Mesenchymal stem cell (in vitro differentiated cells and primary cell): ENCODE results near the gene FAM222A.

Source experiments
- DNase-seq: peaks from one replicate; pipeline ENCODE4 v3.0.0-alpha.2; 2013
- H2AFZ ChIP-seq: one replicate; pipeline ENCODE4 v1.6.1; 2013; ENCODE audit warnings: low read depth, mild to moderate bottlenecking, control low read depth, inconsistent platforms, low read length, moderate library complexity
- H2AK5ac ChIP-seq: 2 replicates; pipeline ENCODE4 v1.6.1; 2013; ENCODE audit warnings: low read length, moderate library complexity, mild to moderate bottlenecking, inconsistent platforms; ENCODE audit not compliant: severe bottlenecking
- H2BK120ac ChIP-seq: one replicate; pipeline ENCODE4 v1.6.1; 2013; ENCODE audit warnings: low read depth, mild to moderate bottlenecking, inconsistent platforms, low read length, moderate library complexity
- H2BK12ac ChIP-seq, 2 experiments: one replicate each; pipeline ENCODE4 v1.6.1; 2013; ENCODE audit warnings: inconsistent platforms in 2 of 2, low read length in 2 of 2, mild to moderate bottlenecking in 2 of 2, moderate library complexity in 2 of 2, control low read depth in 1 of 2
- H2BK15ac ChIP-seq: one replicate; pipeline ENCODE4 v1.6.1; 2013; ENCODE audit warnings: mild to moderate bottlenecking, low read depth, inconsistent platforms; ENCODE audit not compliant: poor library complexity, severe bottlenecking
- H2BK5ac ChIP-seq: 2 replicates; pipeline ENCODE4 v1.6.1; 2013; ENCODE audit warnings: low read depth, mild to moderate bottlenecking, low read length, control low read depth, inconsistent platforms; ENCODE audit not compliant: poor library complexity, severe bottlenecking
- H3K14ac ChIP-seq, 2 experiments: one replicate each; pipeline ENCODE4 v1.6.1; 2013; ENCODE audit warnings: inconsistent platforms in 2 of 2, low read length in 2 of 2, control low read depth in 1 of 2, mild to moderate bottlenecking in 1 of 2, moderate library complexity in 1 of 2
- H3K18ac ChIP-seq, 2 experiments: one replicate each; pipeline ENCODE4 v1.6.1; 2013; ENCODE audit warnings: inconsistent platforms in 2 of 2, low read length in 2 of 2, control low read depth in 1 of 2, low read depth in 1 of 2, mild to moderate bottlenecking in 1 of 2
- H3K23ac ChIP-seq, 2 experiments: one replicate each; pipeline ENCODE4 v1.6.1; 2013; ENCODE audit warnings: inconsistent platforms in 2 of 2, low read length in 2 of 2, mild to moderate bottlenecking in 2 of 2, moderate library complexity in 2 of 2, control low read depth in 1 of 2
- H3K27ac ChIP-seq: 2 replicates; pipeline ENCODE4 v1.5.1; 2013; ENCODE audit warnings: mild to moderate bottlenecking, moderate library complexity, low read length, control low read depth, inconsistent platforms; ENCODE audit not compliant: poor library complexity, severe bottlenecking
- H3K27me3 ChIP-seq, 2 experiments: 2 replicates each; pipeline versions ENCODE4 v1.6.1 to v1.7.0; 2013; ENCODE audit warnings: low read length in 2 of 2, mild to moderate bottlenecking in 2 of 2, moderate library complexity in 2 of 2, control low read depth in 1 of 2, inconsistent platforms in 1 of 2; ENCODE audit not compliant: control insufficient read depth in 1 of 2, insufficient read depth in 1 of 2
- H3K36me3 ChIP-seq, 2 experiments: 2 replicates each; pipeline versions ENCODE4 v1.6.1 to v1.7.0; 2013; ENCODE audit warnings: low read length in 2 of 2, control low read depth in 1 of 2, inconsistent platforms in 1 of 2, low read depth in 1 of 2, mild to moderate bottlenecking in 1 of 2; ENCODE audit not compliant: insufficient read depth in 2 of 2, control insufficient read depth in 1 of 2
- H3K4ac ChIP-seq, 2 experiments: one replicate each; pipeline ENCODE4 v1.6.1; 2013; ENCODE audit warnings: inconsistent platforms in 2 of 2, low read length in 2 of 2, mild to moderate bottlenecking in 2 of 2, moderate library complexity in 2 of 2, control low read depth in 1 of 2, low read depth in 1 of 2
- H3K4me1 ChIP-seq: 2 replicates; pipeline ENCODE4 v1.6.1; 2013; ENCODE audit warnings: low read depth, low read length, control low read depth; ENCODE audit not compliant: control insufficient read depth, insufficient read depth
- H3K4me2 ChIP-seq: 2 replicates; pipeline ENCODE4 v1.6.1; 2013; ENCODE audit warnings: low read length, mild to moderate bottlenecking, inconsistent platforms; ENCODE audit not compliant: poor library complexity, severe bottlenecking
- H3K4me3 ChIP-seq, 2 experiments: 2 replicates each; pipeline versions ENCODE4 v1.5.1 to v1.7.0; 2013; ENCODE audit warnings: low read length in 2 of 2, mild to moderate bottlenecking in 2 of 2, control low read depth in 1 of 2, low read depth in 1 of 2; ENCODE audit not compliant: insufficient read depth in 1 of 2
- H3K79me1 ChIP-seq: replicated peaks from 2 replicates; pipeline ENCODE4 v1.6.1; 2013; ENCODE audit warnings: mild to moderate bottlenecking, control low read depth, low read length, inconsistent platforms; ENCODE audit not compliant: poor library complexity, severe bottlenecking
- H3K9ac ChIP-seq: 2 replicates; pipeline ENCODE4 v1.7.0; 2013; ENCODE audit warnings: mild to moderate bottlenecking, low read length, moderate library complexity
- H3K9me3 ChIP-seq: 2 replicates; pipeline ENCODE4 v1.7.0; 2013; ENCODE audit warnings: mild to moderate bottlenecking, low read length; ENCODE audit not compliant: control insufficient read depth
- H4K8ac ChIP-seq: one replicate; pipeline ENCODE4 v1.6.1; 2013; ENCODE audit warnings: inconsistent platforms, mild to moderate bottlenecking, low read length, moderate library complexity
- H4K91ac ChIP-seq: one replicate; pipeline ENCODE4 v1.6.1; 2013; ENCODE audit warnings: mild to moderate bottlenecking, low read length, inconsistent platforms
- WGBS: methylation state at CpG from one replicate; pipeline ENCODE4 v1.1.7; 2013; ENCODE audit warnings: mixed read lengths; 5-methylcytosine and 5-hydroxymethylcytosine counted together

Gene FAM222A

GRCh38 chr12:109726106-109726497, 12.5 kb downstream of the FAM222A start:
- Histone ChIP-seq H3K79me1 (no peaks in the 10 kb centered on the region), H3K27me3 (peaks cover 29 to 72% of the 10 kb centered on the region in 2 experiments), H2BK5ac (no peak overlapping the region), H3K27ac (no peak overlapping the region), H3K9me3 (no peaks in the 10 kb centered on the region), H3K9ac (no peak overlapping the region), H2BK120ac (no peak overlapping the region), H2BK12ac (no peak overlapping the region), H4K8ac (no peak overlapping the region), H2AK5ac (no peak overlapping the region), H3K4me2 (no peak overlapping the region), H3K14ac (no peak overlapping the region), H4K91ac (no peak overlapping the region), H3K4me1 (no peaks in the 10 kb centered on the region), H2BK15ac (no peak overlapping the region), H2AFZ (no peak overlapping the region), H3K36me3 (no peaks in the 10 kb centered on the region), H3K18ac (no peak overlapping the region), H3K4ac (no peak overlapping the region), H3K23ac (no peak overlapping the region), H3K4me3 (no peak overlapping the region)
- no peak for DNase-seq
- 87% methylated on average over 1 of the region's 1 CpG for WGBS

- Histone ChIP-seq H3K9me3 (no peaks in the 10 kb centered on the region), H2AFZ (no peak overlapping the region), H3K27me3 (peaks cover 34 to 72% of the 10 kb centered on the region in 2 experiments), H3K23ac (no peak overlapping the region), H3K4me3 (no peak overlapping the region), H2AK5ac (no peak overlapping the region), H2BK5ac (no peak overlapping the region), H3K18ac (no peak overlapping the region), H3K4me1 (no peaks in the 10 kb centered on the region), H3K36me3 (no peaks in the 10 kb centered on the region), H3K4ac (no peak overlapping the region), H3K14ac (no peak overlapping the region), H3K79me1 (no peaks in the 10 kb centered on the region), H4K91ac (peak overlapping the region; percentile 41), H4K8ac (no peak overlapping the region), H2BK12ac (no peak overlapping the region), H3K27ac (no peak overlapping the region), H3K4me2 (no peak overlapping the region), H2BK120ac (no peak overlapping the region), H3K9ac (no peak overlapping the region), H2BK15ac (no peak overlapping the region)
- DNase-seq: no peak
- 84% methylated on average over 12 of the region's 12 CpGs for WGBS
Measured at GRCh38 chr12:109726511-109727038, 12.9 kb downstream of the FAM222A start.

GRCh38 chr12:109727039-109727723, 13.6 kb downstream of the FAM222A start:
- Histone ChIP-seq H3K4me1 (no peaks in the 10 kb centered on the region), H3K79me1 (no peaks in the 10 kb centered on the region), H3K4ac (no peak overlapping the region), H4K91ac (no peak overlapping the region), H3K27me3 (peaks cover 34 to 73% of the 10 kb centered on the region in 2 experiments), H2AFZ (no peak overlapping the region), H3K4me3 (peak overlapping the region in 1 of 2 experiments; percentile 0), H2BK15ac (no peak overlapping the region), H3K14ac (no peak overlapping the region), H2BK120ac (no peak overlapping the region), H3K36me3 (no peaks in the 10 kb centered on the region), H2BK5ac (no peak overlapping the region), H3K18ac (no peak overlapping the region), H3K23ac (no peak overlapping the region), H3K4me2 (no peak overlapping the region), H3K9ac (no peak overlapping the region), H2AK5ac (no peak overlapping the region), H3K27ac (no peak overlapping the region), H3K9me3 (no peaks in the 10 kb centered on the region), H4K8ac (no peak overlapping the region), H2BK12ac (no peak overlapping the region)
- 85% methylated on average over 18 of the region's 18 CpGs for WGBS
- DNase-seq: no peak

DNA sequence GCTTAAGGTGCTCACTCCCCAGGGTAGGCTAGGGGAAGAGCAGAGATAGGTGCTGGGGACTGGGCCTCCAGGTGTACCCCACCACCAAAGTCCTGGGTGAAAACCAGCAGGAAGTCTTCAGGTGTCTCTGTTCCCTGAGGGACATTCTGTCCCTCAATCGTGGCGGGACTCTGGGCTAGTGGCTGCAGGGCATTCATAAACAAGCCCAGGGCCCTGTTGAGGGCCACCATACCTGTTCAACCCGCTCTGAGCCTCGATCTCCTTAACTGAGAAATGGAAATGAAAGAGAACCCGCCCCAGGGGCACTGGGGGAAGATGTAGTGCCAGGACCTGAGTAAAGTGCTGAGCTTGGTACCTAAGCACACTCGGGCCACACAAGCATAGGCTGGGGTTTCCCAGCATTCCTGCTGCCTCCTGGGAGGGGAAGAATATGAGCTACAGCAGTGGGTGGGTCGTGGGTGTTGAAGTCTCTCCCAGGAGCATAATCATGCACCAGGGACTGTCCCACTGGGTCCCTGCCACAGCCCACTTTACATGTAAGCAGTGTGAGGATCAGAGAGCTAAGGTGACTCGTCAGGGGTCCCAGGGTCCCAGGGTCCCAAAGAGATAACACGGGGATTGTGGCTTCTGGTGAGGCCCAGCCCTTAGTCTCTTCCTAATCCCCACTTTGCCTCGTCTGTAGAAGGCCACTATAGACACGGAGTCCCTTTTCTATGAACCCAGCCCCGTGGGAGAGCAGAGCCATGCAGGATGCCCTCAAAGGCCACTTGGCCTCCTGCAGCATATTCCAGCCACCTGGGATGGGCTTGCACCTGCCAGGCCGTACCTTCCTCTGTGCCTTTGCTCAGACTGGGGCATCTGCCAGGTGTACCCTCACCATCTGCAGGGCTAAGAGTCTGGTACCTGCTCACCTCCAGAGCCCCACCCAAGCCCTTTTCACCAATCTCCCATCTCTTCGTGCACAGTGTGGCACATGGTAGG, 14.4 kb downstream of the FAM222A start:
- no peaks in the 10 kb centered on the region for H3K4me1 ChIP-seq
- H3K23ac ChIP-seq: no peak overlapping the region
- peak overlapping the region in 1 of 2 experiments; percentile 0 for H3K4me3 ChIP-seq
- H3K18ac ChIP-seq: no peak overlapping the region
- H3K79me1 ChIP-seq: no peaks in the 10 kb centered on the region
- H2BK15ac ChIP-seq: no peak overlapping the region
- no peaks in the 10 kb centered on the region for H3K36me3 ChIP-seq
- no peak overlapping the region for H3K4ac ChIP-seq
- H2BK120ac ChIP-seq: no peak overlapping the region
- DNase-seq: no peak
- peak overlapping the region in 1 of 2 experiments; percentile 57 for H3K14ac ChIP-seq
- no peak overlapping the region for H4K91ac ChIP-seq
- no peak overlapping the region for H3K9ac ChIP-seq
- H3K9me3 ChIP-seq: no peaks in the 10 kb centered on the region
- no peak overlapping the region for H2AFZ ChIP-seq
- H2BK5ac ChIP-seq: no peak overlapping the region
- no peak overlapping the region for H4K8ac ChIP-seq
- 75% methylated on average over 14 of the region's 14 CpGs for WGBS
- no peak overlapping the region for H3K4me2 ChIP-seq
- no peak overlapping the region for H2AK5ac ChIP-seq
- no peak overlapping the region for H2BK12ac ChIP-seq
- H3K27ac ChIP-seq: no peak overlapping the region
- H3K27me3 ChIP-seq: peaks cover 40 to 76% of the 10 kb centered on the region in 2 experiments
